Measurements from ENCODE around the gene TMEM116. TPM values are rescaled to one million over a fixed set of nuclear protein-coding genes. Genes with fewer than 3 reads are reported as not detected.
A peak's percentile ranks its signal among the peaks of the same experiment; 100 is the strongest.
"Not testable (repeated sequence)": the region's sequence is repeated elsewhere in the genome, so short reads cannot be mapped to it uniquely, and the experiment has no call there.

The TMEM116 gene
- total and polyA plus RNA-seq, 9 donors, result 9.8 to 14.4 (median 12.5) TPM

DNA sequence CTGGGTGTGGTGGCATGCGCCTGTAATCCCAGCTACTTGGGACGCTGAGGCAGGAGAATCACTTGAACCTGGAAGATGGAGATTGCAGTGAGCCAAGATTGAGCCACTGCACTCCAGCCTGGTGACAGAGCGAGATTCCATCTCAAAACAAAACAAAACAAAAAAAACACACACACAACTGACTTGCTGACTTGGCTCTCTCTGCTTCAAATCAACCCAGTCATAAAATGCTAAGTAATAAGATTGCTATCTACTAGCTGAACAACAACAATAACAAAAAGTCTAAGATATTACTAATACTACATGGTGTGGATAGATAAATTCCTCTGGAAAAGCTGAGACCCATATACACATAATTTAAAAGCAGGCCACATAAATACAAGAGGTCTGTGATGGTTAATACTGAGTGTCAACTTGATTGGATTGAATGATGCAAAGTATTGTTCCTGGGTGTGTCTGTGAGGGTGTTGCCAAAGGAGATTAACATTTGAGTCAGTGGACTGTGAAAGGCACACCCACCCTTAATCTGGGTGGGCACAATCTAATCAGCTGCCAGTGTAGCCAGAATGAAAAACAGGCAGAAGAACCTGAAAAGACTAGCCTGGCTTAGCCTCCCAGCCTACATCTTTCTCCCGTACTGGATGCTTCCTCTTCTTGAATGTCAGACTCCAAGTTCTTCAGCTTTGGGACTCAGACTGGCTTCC lies 60.7 kb downstream of the TMEM116 start:
- WGBS (ENCODE audit: insufficient coverage), result no CpG with 5 or more reads among the region's 4 CpGs
- H3K4me3 ChIP-seq (ENCODE audit: low read length); H3K36me3 ChIP-seq (ENCODE audit: control insufficient read depth, insufficient read depth, low read length); H3K9me3 ChIP-seq (replicated peaks; ENCODE audit: control insufficient read depth, low read depth, low read length); H3K4me1 ChIP-seq (ENCODE audit: control insufficient read depth, insufficient read depth, low read length); H3K27me3 ChIP-seq (ENCODE audit: control insufficient read depth, insufficient read depth, low read length); DNase-seq; H3K27ac ChIP-seq (ENCODE audit: low read length): not testable (repeated sequence)

GRCh38 chr12:111950961-111951676 lies 61.8 kb downstream of the TMEM116 start:
- H3K27me3 ChIP-seq (ENCODE audit: control insufficient read depth, insufficient read depth, low read length); H3K4me1 ChIP-seq (ENCODE audit: control insufficient read depth, insufficient read depth, low read length); H3K9me3 ChIP-seq (replicated peaks; ENCODE audit: control insufficient read depth, low read depth, low read length); H3K27ac ChIP-seq (ENCODE audit: low read length); DNase-seq; H3K36me3 ChIP-seq (ENCODE audit: control insufficient read depth, insufficient read depth, low read length); H3K4me3 ChIP-seq (ENCODE audit: low read length): not testable (repeated sequence)
- WGBS (ENCODE audit: insufficient coverage), result no CpG with 5 or more reads among the region's 3 CpGs

DNA sequence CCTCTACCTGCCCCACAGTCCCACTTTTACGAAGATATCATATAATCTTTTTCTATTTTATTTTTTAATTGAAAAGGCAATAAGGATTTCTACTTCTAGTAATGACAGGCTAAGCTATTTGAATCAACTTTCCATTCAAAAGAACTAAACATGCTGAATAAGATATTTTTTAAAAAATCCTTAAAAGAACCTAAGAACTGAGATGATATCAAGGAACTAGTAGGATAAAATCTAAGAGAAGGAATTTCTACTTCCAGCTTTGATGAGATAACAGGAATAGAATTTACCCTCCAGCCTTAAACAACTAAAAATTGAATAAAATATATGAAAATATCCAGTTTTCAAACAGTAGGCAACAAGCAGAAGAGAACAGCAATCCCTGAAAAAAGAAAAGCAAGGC lies 69.0 kb downstream of the TMEM116 start:
- no peaks in the 10 kb centered on the region for H3K9me3 ChIP-seq (replicated peaks; ENCODE audit: control insufficient read depth, low read depth, low read length)
- no peaks in the 10 kb centered on the region for H3K36me3 ChIP-seq (ENCODE audit: control insufficient read depth, insufficient read depth, low read length)
- H3K4me3 ChIP-seq (ENCODE audit: low read length), result no peak overlapping the region
- no peaks in the 10 kb centered on the region for H3K27me3 ChIP-seq (ENCODE audit: control insufficient read depth, insufficient read depth, low read length)
- no CpG with 5 or more reads among the region's 1 CpG for WGBS (ENCODE audit: insufficient coverage)
- no peak for DNase-seq
- no peaks in the 10 kb centered on the region for H3K4me1 ChIP-seq (ENCODE audit: control insufficient read depth, insufficient read depth, low read length)
- no peak overlapping the region for H3K27ac ChIP-seq (ENCODE audit: low read length)

GRCh38 chr12:111942557-111942956 lies 70.4 kb downstream of the TMEM116 start:
- 93% methylated on average over 3 of the region's 5 CpGs for WGBS (ENCODE audit: insufficient coverage)

GRCh38 chr12:111937429-111937828 lies 75.5 kb downstream of the TMEM116 start:
- Histone ChIP-seq H3K4me3 (ENCODE audit: low read length) (no peak overlapping the region), H3K27ac (ENCODE audit: low read length) (peak overlapping the region; percentile 58), H3K27me3 (ENCODE audit: control insufficient read depth, insufficient read depth, low read length) (no peaks in the 10 kb centered on the region), H3K36me3 (ENCODE audit: control insufficient read depth, insufficient read depth, low read length) (no peaks in the 10 kb centered on the region), H3K4me1 (ENCODE audit: control insufficient read depth, insufficient read depth, low read length) (peaks cover 2% of the 10 kb centered on the region), H3K9me3 (replicated peaks; ENCODE audit: control insufficient read depth, low read depth, low read length) (no peaks in the 10 kb centered on the region)
- no CpG with 5 or more reads among the region's 1 CpG for whole genome bisulfite sequencing (ENCODE audit: insufficient coverage)
- peak; percentile 53 for DNase-seq

More at GRCh38 chr12:111942557-111942956, 70.4 kb downstream of the TMEM116 start:
- DNase-seq, result no peak
- H3K9me3 ChIP-seq (replicated peaks; ENCODE audit: control insufficient read depth, low read depth, low read length), result no peaks in the 10 kb centered on the region
- no peaks in the 10 kb centered on the region for H3K27me3 ChIP-seq (ENCODE audit: control insufficient read depth, insufficient read depth, low read length)
- no peaks in the 10 kb centered on the region for H3K36me3 ChIP-seq (ENCODE audit: control insufficient read depth, insufficient read depth, low read length)
- H3K27ac ChIP-seq (ENCODE audit: low read length), result no peak overlapping the region
- no peak overlapping the region for H3K4me3 ChIP-seq (ENCODE audit: low read length)
- no peaks in the 10 kb centered on the region for H3K4me1 ChIP-seq (ENCODE audit: control insufficient read depth, insufficient read depth, low read length)

DNA sequence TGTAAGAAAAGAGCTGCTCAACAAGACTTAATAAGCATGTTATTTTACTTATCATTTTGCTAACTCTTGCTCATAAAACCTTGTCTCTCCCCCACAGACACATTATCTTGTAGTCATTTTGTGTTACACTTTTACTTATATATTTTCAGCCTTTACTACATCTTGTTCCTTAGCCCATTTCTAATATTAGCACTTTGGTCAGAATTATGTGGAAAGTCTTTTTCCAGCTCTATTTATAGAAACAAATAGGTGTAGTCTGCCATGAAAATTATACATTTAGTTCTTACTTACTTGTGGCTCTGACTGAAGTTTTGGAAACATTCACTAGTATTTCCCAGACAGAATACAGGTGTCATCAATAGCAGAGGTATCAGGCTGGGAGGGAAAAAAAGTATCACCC lies 76.1 kb downstream of the TMEM116 start:
- H3K4me3 ChIP-seq (ENCODE audit: low read length), result no peak overlapping the region
- H3K27me3 ChIP-seq (ENCODE audit: control insufficient read depth, insufficient read depth, low read length), result no peaks in the 10 kb centered on the region
- peaks cover 2% of the 10 kb centered on the region for H3K4me1 ChIP-seq (ENCODE audit: control insufficient read depth, insufficient read depth, low read length)
- H3K36me3 ChIP-seq (ENCODE audit: control insufficient read depth, insufficient read depth, low read length), result no peaks in the 10 kb centered on the region
- no peaks in the 10 kb centered on the region for H3K9me3 ChIP-seq (replicated peaks; ENCODE audit: control insufficient read depth, low read depth, low read length)
- H3K27ac ChIP-seq (ENCODE audit: low read length), result peak overlapping the region; percentile 58
- no peak for DNase-seq

DNA sequence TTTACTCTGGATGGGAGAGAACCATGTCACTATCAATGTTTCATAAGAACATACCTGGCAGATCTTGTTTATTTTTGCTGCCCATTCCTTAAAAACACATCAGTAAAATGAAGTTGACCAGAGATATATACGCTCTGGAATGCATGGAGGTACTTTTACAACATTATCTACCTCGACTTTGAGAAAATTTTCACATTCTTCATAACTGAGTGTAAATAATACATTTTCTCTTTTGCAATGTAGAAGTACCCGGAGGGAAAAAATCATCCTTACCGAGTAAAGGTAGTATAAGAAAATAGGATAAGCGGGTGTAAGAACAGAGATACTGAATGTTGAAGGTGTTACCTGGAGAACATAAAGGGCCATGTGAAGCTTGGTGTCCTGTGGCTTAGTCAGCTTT lies 80.7 kb downstream of the TMEM116 start:
- no peak overlapping the region for H3K27ac ChIP-seq (ENCODE audit: low read length)
- no CpG with 5 or more reads among the region's 5 CpGs for WGBS (ENCODE audit: insufficient coverage)
- H3K36me3 ChIP-seq (ENCODE audit: control insufficient read depth, insufficient read depth, low read length), result peaks cover 2% of the 10 kb centered on the region
- no peak for DNase-seq
- no peaks in the 10 kb centered on the region for H3K9me3 ChIP-seq (replicated peaks; ENCODE audit: control insufficient read depth, low read depth, low read length)
- no peaks in the 10 kb centered on the region for H3K27me3 ChIP-seq (ENCODE audit: control insufficient read depth, insufficient read depth, low read length)
- peaks cover 2% of the 10 kb centered on the region for H3K4me1 ChIP-seq (ENCODE audit: control insufficient read depth, insufficient read depth, low read length)
- no peak overlapping the region for H3K4me3 ChIP-seq (ENCODE audit: low read length)

GRCh38 chr12:111927346-111927745 lies 85.6 kb downstream of the TMEM116 start:
- no peak for DNase-seq
- Histone ChIP-seq H3K9me3 (replicated peaks; ENCODE audit: control insufficient read depth, low read depth, low read length) (no peaks in the 10 kb centered on the region), H3K36me3 (ENCODE audit: control insufficient read depth, insufficient read depth, low read length) (peaks cover 2% of the 10 kb centered on the region), H3K27me3 (ENCODE audit: control insufficient read depth, insufficient read depth, low read length) (no peaks in the 10 kb centered on the region), H3K4me1 (ENCODE audit: control insufficient read depth, insufficient read depth, low read length) (no peaks in the 10 kb centered on the region), H3K4me3 (ENCODE audit: low read length) (no peak overlapping the region), H3K27ac (ENCODE audit: low read length) (no peak overlapping the region)
- WGBS (ENCODE audit: insufficient coverage), result 90% methylated on average over 2 of the region's 5 CpGs

DNA sequence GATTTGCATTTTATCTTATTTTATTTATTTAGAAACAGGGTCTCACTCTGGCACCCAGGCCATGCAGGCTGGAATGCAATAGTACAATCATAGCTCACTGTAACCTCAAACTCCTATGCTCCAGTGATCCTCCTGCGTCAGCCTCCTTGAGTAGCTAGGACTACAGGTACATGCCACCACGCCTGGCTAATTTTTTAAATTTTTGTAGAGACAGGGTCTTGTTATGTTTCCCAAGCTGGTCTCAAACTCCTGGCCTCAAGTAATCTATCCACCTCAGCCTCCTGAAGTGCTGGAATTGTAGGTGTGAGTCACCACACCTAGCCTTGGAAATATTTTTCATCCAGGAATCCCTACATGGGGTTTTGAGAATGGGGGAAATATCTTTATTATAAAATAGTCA lies 86.3 kb downstream of the TMEM116 start:
- no peaks in the 10 kb centered on the region for H3K4me1 ChIP-seq (ENCODE audit: control insufficient read depth, insufficient read depth, low read length)
- no peak overlapping the region for H3K4me3 ChIP-seq (ENCODE audit: low read length)
- DNase-seq, result no peak
- peaks cover 1% of the 10 kb centered on the region for H3K36me3 ChIP-seq (ENCODE audit: control insufficient read depth, insufficient read depth, low read length)
- no CpG with 5 or more reads among the region's 2 CpGs for WGBS (ENCODE audit: insufficient coverage)
- H3K27ac ChIP-seq (ENCODE audit: low read length), result no peak overlapping the region
- no peaks in the 10 kb centered on the region for H3K27me3 ChIP-seq (ENCODE audit: control insufficient read depth, insufficient read depth, low read length)
- H3K9me3 ChIP-seq (replicated peaks; ENCODE audit: control insufficient read depth, low read depth, low read length), result no peaks in the 10 kb centered on the region

DNA sequence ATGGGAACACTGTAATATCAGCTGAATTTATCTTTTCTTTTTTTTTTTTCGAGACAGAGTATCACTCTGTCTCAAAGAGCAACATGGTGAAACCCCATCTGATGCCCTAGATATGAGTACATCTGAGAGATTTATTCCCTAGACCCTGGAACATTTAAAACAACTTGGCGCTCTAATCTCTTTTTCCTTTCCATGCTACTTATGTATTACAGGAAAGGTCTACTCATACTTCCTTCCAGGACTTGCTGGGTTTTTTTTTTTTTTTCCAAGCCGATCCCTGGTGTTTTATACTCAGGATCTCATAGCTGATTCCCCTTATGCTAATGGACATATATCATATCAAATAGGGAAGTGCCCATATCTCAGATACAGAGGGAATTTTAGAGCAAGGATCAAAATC lies 87.8 kb downstream of the TMEM116 start:
- Histone ChIP-seq H3K27ac (ENCODE audit: low read length) (no peak overlapping the region), H3K9me3 (replicated peaks; ENCODE audit: control insufficient read depth, low read depth, low read length) (no peaks in the 10 kb centered on the region), H3K36me3 (ENCODE audit: control insufficient read depth, insufficient read depth, low read length) (no peaks in the 10 kb centered on the region), H3K4me3 (ENCODE audit: low read length) (no peak overlapping the region), H3K27me3 (ENCODE audit: control insufficient read depth, insufficient read depth, low read length) (no peaks in the 10 kb centered on the region), H3K4me1 (ENCODE audit: control insufficient read depth, insufficient read depth, low read length) (no peaks in the 10 kb centered on the region)
- WGBS (ENCODE audit: insufficient coverage), result no CpG with 5 or more reads among the region's 3 CpGs
- no peak for DNase-seq
